Measurements from ENCODE around the gene RBFOX1.
"Not testable (repeated sequence)": the region's sequence is repeated elsewhere in the genome, so short reads cannot be mapped to it uniquely, and the experiment has no call there.

RBFOX1 gene

GRCh38 chr16:7482596-7483290 lies 150.1 kb downstream of the RBFOX1 start:
- DNase-seq, result no peak

GRCh38 chr16:7487574-7488323 lies 155.1 kb downstream of the RBFOX1 start:
- no peak for DNase-seq

GRCh38 chr16:7492122-7492521 lies 159.5 kb downstream of the RBFOX1 start:
- DNase-seq, result no peak

- no peak for DNase-seq
Measured at GRCh38 chr16:7493133-7493532, 160.5 kb downstream of the RBFOX1 start.

GRCh38 chr16:7497691-7498090 lies 165.0 kb downstream of the RBFOX1 start:
- DNase-seq, result no peak

- DNase-seq, result no peak
Measured at GRCh38 chr16:7501868-7502267, 169.2 kb downstream of the RBFOX1 start.

- not testable (repeated sequence) for DNase-seq
Measured at GRCh38 chr16:7502591-7503157, 170.0 kb downstream of the RBFOX1 start.

GRCh38 chr16:7503666-7504065 lies 171.0 kb downstream of the RBFOX1 start:
- no peak for DNase-seq

- DNase-seq, result no peak
Measured at GRCh38 chr16:7504844-7505243, 172.2 kb downstream of the RBFOX1 start.

GRCh38 chr16:7505495-7505894 lies 172.8 kb downstream of the RBFOX1 start:
- DNase-seq, result no peak

- DNase-seq, result no peak
Measured at GRCh38 chr16:7506363-7506762, 173.7 kb downstream of the RBFOX1 start.

GRCh38 chr16:7508656-7509055 lies 176.0 kb downstream of the RBFOX1 start:
- no peak for DNase-seq

- no peak for DNase-seq
Measured at GRCh38 chr16:7509963-7510601, 177.4 kb downstream of the RBFOX1 start.

GRCh38 chr16:7511549-7512260 lies 179.1 kb downstream of the RBFOX1 start:
- no peak for DNase-seq

- no peak for DNase-seq
Measured at GRCh38 chr16:7512503-7512902, 179.9 kb downstream of the RBFOX1 start.

GRCh38 chr16:7513429-7513828 lies 180.8 kb downstream of the RBFOX1 start:
- DNase-seq, result peak in 1 of 2 experiments; percentile 22

GRCh38 chr16:7515543-7515942 lies 182.9 kb downstream of the RBFOX1 start:
- no peak for DNase-seq

GRCh38 chr16:7517496-7517895 lies 184.9 kb downstream of the RBFOX1 start:
- no peak for DNase-seq

- DNase-seq, result no peak
Measured at GRCh38 chr16:7518158-7518557, 185.5 kb downstream of the RBFOX1 start.

GRCh38 chr16:7521834-7522233 lies 189.2 kb downstream of the RBFOX1 start:
- no peak for DNase-seq

- DNase-seq, result no peak
Measured at GRCh38 chr16:7524419-7524818, 191.8 kb downstream of the RBFOX1 start.

GRCh38 chr16:7526736-7527135 lies 194.1 kb downstream of the RBFOX1 start:
- no peak for DNase-seq

- DNase-seq, result no peak
Measured at GRCh38 chr16:7532534-7532933, 199.9 kb downstream of the RBFOX1 start.
